Gastrocnemius medialis (tissue), 4 donors: ENCODE data around the gene ARID1B. TPM values are rescaled to one million over a fixed set of nuclear protein-coding genes. Genes with fewer than 3 reads are reported as not detected.

ENCODE experiments used
- ATAC-seq, 2 donors: fragments of 150-250 bp; one replicate each; pipeline ENCODE4 v1.9.1; 2016
- DNase-seq, 2 donors: peaks; one replicate each; pipeline ENCODE4 v3.0.0-alpha.2; 2019
- H3K27ac ChIP-seq, 4 donors: fragments of 200-600 bp; sonication (generic); 1 replicate in 1 of 4; 2 replicates in 3 of 4; pipeline ENCODE4 v1.5.1; 2016 to 2018; ENCODE audit warnings: mild to moderate bottlenecking in 2 of 4, moderate library complexity in 1 of 4
- H3K27me3 ChIP-seq, 3 donors: fragments of 200-600 bp; sonication (generic) in 2 of 3; 1 replicate in 1 of 3; 2 replicates in 2 of 3; pipeline versions ENCODE4 v1.5.1 to v1.6.0; 2016 to 2019; ENCODE audit warnings: mild to moderate bottlenecking in 1 of 3, moderate library complexity in 1 of 3
- H3K36me3 ChIP-seq, 2 donors: fragments of 200-600 bp; sonication (generic) in 1 of 2; one replicate each; pipeline ENCODE4 v1.5.1; 2017 to 2018
- H3K4me1 ChIP-seq, 2 donors: fragments of 200-600 bp; sonication (generic) in 1 of 2; one replicate each; pipeline ENCODE4 v1.5.1; 2016 to 2017; ENCODE audit warnings: mild to moderate bottlenecking in 2 of 2
- H3K4me3 ChIP-seq, 4 donors: fragments of 200-600 bp; sonication (generic) in 3 of 4; 1 replicate in 1 of 4; 2 replicates in 3 of 4; pipeline ENCODE4 v1.5.1; 2016 to 2019; ENCODE audit warnings: mild to moderate bottlenecking in 2 of 4
- H3K9me3 ChIP-seq, 3 donors: fragments of 200-600 bp; sonication (generic) in 2 of 3; 1 replicate in 1 of 3; 2 replicates in 2 of 3; pipeline ENCODE4 v1.5.1; 2016 to 2019
- POLR2A ChIP-seq, 2 donors: fragments of 450-650 bp; IDR thresholded peaks; one replicate each; pipeline ENCODE4 v1.6.1; 2017; ENCODE audit warnings: antibody characterized with exemption in 2 of 2, mild to moderate bottlenecking in 2 of 2, moderate library complexity in 2 of 2
- in situ Hi-C, 4 donors: fragments of 200-750 bp; cut with MboI; loops; one replicate each; pipeline versions ENCODE4 v1.15.0 to v1.8.0; 2017; ENCODE audit warnings: low sequenced_read_pairs in 4 of 4
- intact Hi-C: fragments of 100-400 bp; cut with DNase I; formaldehyde crosslinking; loops from one replicate; pipeline ENCODE4 v1.15.1; 2023; ENCODE audit warnings: low total_unique reads
- total RNA-seq, 4 donors: library from RNA; depleted of rRNA; stranded (reverse); fragments of >200 nt; gene quantifications; one replicate each; pipeline versions ENCODE4 v1.1.0 to v1.2.3, GENCODE V29; 2016
- TF ChIP-seq, protein P1 (sequence below), 5 experiments: fragments of 450-650 bp in 3 of 5; fragments of 200-600 bp in 2 of 5; sonication (generic) in 2 of 5; IDR thresholded peaks in 4 of 5; conservative IDR thresholded peaks in 1 of 5; 1 replicate in 4 of 5; 2 replicates in 1 of 5; pipeline ENCODE4 v1.5.1; 2016 to 2019; ENCODE audit warnings: antibody characterized with exemption in 5 of 5, mild to moderate bottlenecking in 3 of 5, moderate library complexity in 3 of 5

The ARID1B gene
- total RNA-seq, 4 donors from 2014 or later = 54.9 to 75.3 (median 62.0) TPM

DNA sequence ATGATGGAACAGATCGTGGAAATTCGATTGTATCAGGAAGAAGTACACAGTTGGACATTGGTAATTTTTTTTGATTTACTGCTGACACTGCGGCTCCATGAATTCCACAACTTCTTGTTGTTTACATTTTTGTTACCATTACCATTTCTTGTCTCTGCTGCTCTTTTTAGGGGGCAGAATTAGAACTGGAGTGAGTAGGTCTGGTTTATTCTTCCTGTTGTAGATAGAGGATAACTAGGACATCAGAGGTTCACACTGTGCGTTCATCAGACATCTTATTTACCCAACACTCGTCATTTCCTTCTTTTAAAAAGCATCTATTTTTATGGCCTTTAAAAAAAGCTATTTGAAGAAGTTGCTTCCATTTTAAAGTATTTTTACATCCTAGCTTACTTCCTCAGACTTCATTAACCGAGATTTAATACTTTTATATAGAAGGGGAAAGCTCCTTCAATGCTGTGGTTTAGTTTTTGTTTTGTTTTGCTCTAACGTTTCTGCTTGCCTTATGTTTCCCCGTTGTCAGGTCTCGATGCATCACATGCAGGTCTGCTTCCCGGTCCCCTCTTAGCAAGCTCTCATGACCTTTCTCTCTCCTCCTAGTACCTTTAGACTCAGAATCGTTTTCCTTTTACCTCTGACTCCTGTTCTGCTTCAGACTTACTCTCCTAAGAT is 139.1 kb downstream of the ARID1B start:
- Histone ChIP-seq H3K9me3 (no peaks in the 10 kb centered on the region), H3K27ac (peak overlapping the region in 3 of 4 donors; percentile 5 to 29 (median 19)), H3K4me3 (no peak overlapping the region), H3K27me3 (no peaks in the 10 kb centered on the region), H3K4me1 (peaks cover 32 to 45% of the 10 kb centered on the region in 2 donors), H3K36me3 (no peaks in the 10 kb centered on the region)
- ATAC-seq (no peak), DNase-seq (no peak)
- in situ Hi-C loops (no loop called here), intact Hi-C loops (no loop called here)
- no peak for TF ChIP-seq POLR2A (IDR thresholded peaks at IDR 0.05)
- TF ChIP-seq, protein P1, sequence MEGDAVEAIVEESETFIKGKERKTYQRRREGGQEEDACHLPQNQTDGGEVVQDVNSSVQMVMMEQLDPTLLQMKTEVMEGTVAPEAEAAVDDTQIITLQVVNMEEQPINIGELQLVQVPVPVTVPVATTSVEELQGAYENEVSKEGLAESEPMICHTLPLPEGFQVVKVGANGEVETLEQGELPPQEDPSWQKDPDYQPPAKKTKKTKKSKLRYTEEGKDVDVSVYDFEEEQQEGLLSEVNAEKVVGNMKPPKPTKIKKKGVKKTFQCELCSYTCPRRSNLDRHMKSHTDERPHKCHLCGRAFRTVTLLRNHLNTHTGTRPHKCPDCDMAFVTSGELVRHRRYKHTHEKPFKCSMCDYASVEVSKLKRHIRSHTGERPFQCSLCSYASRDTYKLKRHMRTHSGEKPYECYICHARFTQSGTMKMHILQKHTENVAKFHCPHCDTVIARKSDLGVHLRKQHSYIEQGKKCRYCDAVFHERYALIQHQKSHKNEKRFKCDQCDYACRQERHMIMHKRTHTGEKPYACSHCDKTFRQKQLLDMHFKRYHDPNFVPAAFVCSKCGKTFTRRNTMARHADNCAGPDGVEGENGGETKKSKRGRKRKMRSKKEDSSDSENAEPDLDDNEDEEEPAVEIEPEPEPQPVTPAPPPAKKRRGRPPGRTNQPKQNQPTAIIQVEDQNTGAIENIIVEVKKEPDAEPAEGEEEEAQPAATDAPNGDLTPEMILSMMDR (IDR thresholded peaks at IDR 0.05 in 4 of 5, conservative IDR thresholded peaks at IDR 0.05 in 1 of 5) = no peak

DNA sequence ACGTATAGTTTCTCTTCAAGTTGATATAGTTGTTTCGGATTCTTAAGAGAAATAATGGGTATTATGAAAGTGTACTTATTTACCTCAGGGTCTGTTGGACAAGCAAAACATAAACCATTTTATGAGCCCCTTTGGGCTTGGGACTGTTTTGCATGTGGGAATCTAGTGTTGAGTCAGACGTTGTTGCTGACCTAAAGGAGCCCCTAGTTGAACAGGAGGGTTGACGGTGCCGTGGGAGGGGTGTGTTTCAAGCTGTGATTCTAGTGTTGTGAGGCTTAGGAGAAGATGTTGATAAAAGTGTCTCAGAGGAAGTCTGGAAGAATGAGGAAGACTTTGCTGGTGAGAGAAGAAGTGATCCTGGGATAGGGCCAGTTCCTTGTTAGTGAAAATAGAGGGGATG is 140.0 kb downstream of the ARID1B start:
- in situ Hi-C loops = no loop called here

DNA sequence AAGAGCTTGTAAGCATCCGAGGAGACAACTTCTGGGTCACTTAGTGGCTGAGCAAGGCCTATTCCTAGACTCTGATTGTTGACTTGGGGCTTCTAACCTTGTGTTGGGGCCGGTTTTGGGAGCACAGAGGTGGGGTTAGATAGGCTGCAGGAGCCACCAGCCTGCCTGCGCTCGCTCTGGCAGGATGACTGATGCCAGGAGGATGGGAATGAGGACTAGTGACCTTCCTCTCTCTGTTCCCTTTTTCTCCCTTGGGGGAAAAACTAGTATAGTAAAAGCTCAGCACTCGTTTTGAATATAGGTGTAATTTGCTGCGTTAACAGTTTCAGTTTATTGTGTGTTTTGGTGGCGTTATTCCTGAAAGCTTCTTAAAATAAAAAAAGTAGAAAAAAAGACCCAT is 141.5 kb downstream of the ARID1B start:
- Histone ChIP-seq H3K9me3 (no peaks in the 10 kb centered on the region), H3K27ac (peak overlapping the region in 1 of 4 donors; percentile 21), H3K36me3 (no peaks in the 10 kb centered on the region), H3K27me3 (no peaks in the 10 kb centered on the region), H3K4me3 (no peak overlapping the region), H3K4me1 (peaks cover 29 to 37% of the 10 kb centered on the region in 2 donors)
- ATAC-seq = no peak
- no peak for DNase-seq
- intact Hi-C loops = no loop called here
- in situ Hi-C loops = no loop called here
- TF ChIP-seq, protein P1 (IDR thresholded peaks at IDR 0.05 in 4 of 5, conservative IDR thresholded peaks at IDR 0.05 in 1 of 5) = no peak
- TF ChIP-seq POLR2A (IDR thresholded peaks at IDR 0.05) = no peak

More for the DNA sequence above, 140.0 kb downstream of the ARID1B start:
- no peaks in the 10 kb centered on the region for H3K27me3 ChIP-seq
- ATAC-seq (no peak), DNase-seq (no peak)
- no peaks in the 10 kb centered on the region for H3K36me3 ChIP-seq
- no peak for TF ChIP-seq POLR2A (IDR thresholded peaks at IDR 0.05)
- TF ChIP-seq, protein P1 (IDR thresholded peaks at IDR 0.05 in 4 of 5, conservative IDR thresholded peaks at IDR 0.05 in 1 of 5) = no peak
- H3K4me1 ChIP-seq = peaks cover 29 to 37% of the 10 kb centered on the region in 2 donors
- no peaks in the 10 kb centered on the region for H3K9me3 ChIP-seq
- H3K4me3 ChIP-seq = no peak overlapping the region
- intact Hi-C loops = no loop called here
- peak overlapping the region in 3 of 4 donors; percentile 4 to 22 (median 5) for H3K27ac ChIP-seq

GRCh38 chr6:156919370-156919769 is 142.2 kb downstream of the ARID1B start:
- no peaks in the 10 kb centered on the region for H3K27me3 ChIP-seq
- H3K4me3 ChIP-seq = no peak overlapping the region
- H3K4me1 ChIP-seq = peaks cover 29 to 33% of the 10 kb centered on the region in 2 donors
- ATAC-seq (no peak), DNase-seq (no peak)
- TF ChIP-seq, protein P1 (IDR thresholded peaks at IDR 0.05 in 4 of 5, conservative IDR thresholded peaks at IDR 0.05 in 1 of 5) = no peak
- TF ChIP-seq POLR2A (IDR thresholded peaks at IDR 0.05) = no peak
- no peaks in the 10 kb centered on the region for H3K9me3 ChIP-seq
- in situ Hi-C loops (no loop called here), intact Hi-C loops (no loop called here)
- H3K27ac ChIP-seq = no peak overlapping the region
- no peaks in the 10 kb centered on the region for H3K36me3 ChIP-seq
